Measurements from ENCODE around the gene VRTN.

GRCh38 chr14:74349757-74350156 is 1.5 kb downstream of the VRTN start:
- no peak for TF ChIP-seq CTCF (IDR thresholded peaks at IDR 0.05; ENCODE audit: poor library complexity, severe bottlenecking)
- no peak for TF ChIP-seq TAF1 (IDR thresholded peaks at IDR 0.05; ENCODE audit: low read depth)
- TF ChIP-seq EZH2 (IDR thresholded peaks at IDR 0.05; ENCODE audit: borderline replicate concordance, insufficient read depth, low read length, poor library complexity, severe bottlenecking) = no peak
- no peak for TF ChIP-seq EP300 (conservative IDR thresholded peaks at IDR 0.05; ENCODE audit: poor library complexity, severe bottlenecking)
